Cardiac septum (tissue), 1 donor: ENCODE measurements around the gene E4F1. TPM values are rescaled to one million over a fixed set of nuclear protein-coding genes. Genes with fewer than 3 reads are reported as not detected.
"Not testable (repeated sequence)": the region's sequence is repeated elsewhere in the genome, so short reads cannot be mapped to it uniquely, and the experiment has no call there.

Experiments
- DNase-seq: peaks from one replicate; pipeline ENCODE4 v3.0.0-alpha.2; 2020; ENCODE audit warnings: low spot score
- intact Hi-C: fragments of 100-400 bp; cut with DNase I; formaldehyde crosslinking; loops from one replicate; pipeline ENCODE4 v1.14.0; 2022
- total RNA-seq: library from RNA; stranded (reverse); fragmentation: NEBNext Ultra II Directional; extraction: Animal tissue kit (Norgen Biotek cat#: 25700); gene quantifications from one replicate; pipeline ENCODE4 v1.2.1, GENCODE V29; 2021
- donor health status: DM: no; HTN: no; CAD: no.

The E4F1 gene
- total RNA-seq, 1 donor from 2014 or later, result 13.7 TPM

DNA sequence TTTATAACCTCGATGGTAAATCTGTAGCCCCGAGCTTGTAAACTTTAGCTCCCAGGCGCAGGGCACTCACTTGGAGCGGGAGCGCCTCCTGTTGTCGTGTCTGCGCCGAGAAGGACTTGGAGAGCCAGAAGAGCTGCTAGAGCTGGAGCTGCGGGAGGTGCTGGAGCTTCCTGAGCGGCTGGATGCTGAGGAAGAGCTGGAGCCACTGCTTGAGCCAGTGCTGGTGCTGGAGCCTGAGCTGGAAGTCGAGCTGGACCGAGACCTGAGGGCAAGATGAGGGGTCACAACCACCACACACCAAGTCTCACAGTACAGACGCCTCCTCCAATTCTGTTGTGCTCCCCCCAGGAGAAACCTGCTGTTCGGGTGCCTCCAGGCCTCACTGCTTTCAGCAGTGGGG is 39.6 kb downstream of the E4F1 start:
- DNase-seq, result not testable (repeated sequence)
- intact Hi-C loops, result loop anchor here (10.0 kb wide), 1 partner anchor 252 kb away; the partner anchor contains the start of gene ATP6V0C

DNA sequence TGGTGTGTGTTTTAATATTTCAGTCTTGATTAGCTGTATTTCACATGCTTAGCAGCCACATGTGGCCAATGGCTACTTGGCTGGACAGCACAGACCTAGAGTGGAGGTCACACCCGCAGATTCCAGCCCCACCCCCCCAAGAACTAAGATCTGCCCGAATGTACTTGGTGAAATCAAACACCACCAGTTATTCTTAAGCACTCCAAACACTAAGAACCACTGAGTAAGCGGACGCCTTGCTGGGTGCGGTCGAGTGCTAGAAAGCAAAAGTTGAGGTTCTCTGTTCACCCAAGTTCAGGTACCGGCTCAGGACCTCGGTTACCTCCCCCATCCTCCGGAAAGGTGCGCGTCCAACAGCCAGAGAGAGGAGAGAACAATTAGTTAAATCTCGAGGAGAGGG is 43.5 kb downstream of the E4F1 start:
- DNase-seq, result not testable (repeated sequence)

DNA sequence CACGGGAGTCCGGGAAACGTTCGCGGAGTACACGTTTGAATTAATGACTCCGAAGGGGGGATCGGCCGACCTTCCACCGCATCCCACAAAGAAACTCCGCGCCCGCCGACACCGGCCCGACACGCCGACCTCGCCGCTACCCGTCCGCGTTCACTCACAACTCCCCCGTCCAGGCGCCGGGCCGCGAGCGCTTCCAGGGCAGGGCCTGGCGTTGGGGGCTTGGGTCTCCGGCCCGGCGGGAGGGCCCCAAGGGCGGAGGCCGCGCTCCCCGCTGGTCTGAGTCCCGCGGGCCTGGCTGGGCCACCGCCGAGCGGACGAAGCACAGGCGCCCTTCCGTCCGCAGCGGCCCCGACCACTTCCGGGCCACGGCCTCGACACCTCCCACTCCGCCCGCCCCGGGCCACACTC is 44.1 kb downstream of the E4F1 start:
- not testable (repeated sequence) for DNase-seq
- intact Hi-C loops, result loop anchor here (10.0 kb wide), 1 partner anchor 247 kb away; the partner anchor contains the start of gene ATP6V0C

More for the DNA sequence above, 43.5 kb downstream of the E4F1 start:
- intact Hi-C loops, result loop anchor here (10.0 kb wide), 1 partner anchor 248 kb away; the partner anchor contains the start of gene ATP6V0C

DNA sequence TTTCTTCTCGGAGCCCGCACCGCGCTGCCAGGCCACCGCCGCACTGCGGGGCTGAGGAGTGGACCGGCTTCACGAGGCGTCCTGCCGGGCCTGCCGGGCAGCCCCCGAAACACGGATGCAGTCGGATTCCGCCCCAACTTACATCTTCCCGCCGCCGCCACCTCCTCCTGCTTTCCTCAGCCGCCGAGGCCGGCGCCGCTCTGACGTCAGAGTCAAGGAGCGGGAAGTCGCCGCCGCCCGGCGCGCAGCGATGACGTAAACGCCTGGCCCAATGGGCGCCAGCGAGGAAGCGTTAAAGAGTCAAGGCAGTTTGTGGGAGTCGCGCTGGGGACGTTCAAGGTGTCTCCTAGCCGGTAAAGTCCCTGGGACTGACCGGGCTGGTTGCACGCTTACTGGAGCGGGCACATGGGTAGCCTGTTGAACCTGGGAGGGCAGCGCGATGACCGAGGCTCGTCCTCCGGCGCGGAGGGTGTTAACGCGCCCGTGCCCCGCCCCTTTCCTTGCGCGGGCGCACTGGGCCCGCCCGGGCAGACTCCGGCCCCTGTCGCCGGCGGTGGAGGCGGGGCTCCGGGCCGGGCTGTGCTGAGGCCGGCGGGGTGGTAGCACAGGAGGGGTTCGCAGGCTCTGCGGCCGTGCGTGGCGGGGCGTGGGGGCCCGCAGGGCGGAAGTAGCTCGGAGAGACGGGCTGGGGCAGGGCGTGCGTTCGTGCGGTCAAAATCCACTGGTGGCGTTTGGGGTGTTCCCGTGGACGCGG is 44.7 kb downstream of the E4F1 start, which contains the start of gene RNPS1:
Gene RNPS1, minus strand, starts transcription at position 214 of the 754 bp plus-strand sequence. CDS start 3,483 bp downstream, outside the sequence.
- peak; percentile 96 for DNase-seq
- intact Hi-C loops, result loop anchor here (1.0 to 10.0 kb wide), 2 partner anchors 17 to 247 kb away; partner anchors contain the start of genes ATP6V0C and ECI1

DNA sequence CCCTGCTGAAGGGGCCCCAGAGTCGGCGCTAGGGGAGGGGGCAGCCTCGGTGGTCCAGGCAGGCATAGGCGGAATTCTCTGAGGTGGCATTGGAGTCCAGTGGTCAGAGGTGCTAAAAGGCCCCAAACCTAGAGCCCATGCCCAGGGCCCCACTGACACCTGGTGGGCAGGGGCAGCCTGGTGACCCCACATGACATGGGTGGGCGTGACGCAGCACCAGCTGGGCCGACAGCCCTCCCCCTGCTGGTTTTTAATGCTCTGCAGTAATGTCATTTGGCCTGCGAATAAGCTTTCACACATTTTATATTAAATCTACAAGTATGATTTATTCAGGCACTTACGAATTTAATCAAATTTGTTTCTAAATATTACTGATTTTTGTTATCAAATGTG is 46.7 kb downstream of the E4F1 start:
- intact Hi-C loops, result no loop called here
- no peak for DNase-seq

DNA sequence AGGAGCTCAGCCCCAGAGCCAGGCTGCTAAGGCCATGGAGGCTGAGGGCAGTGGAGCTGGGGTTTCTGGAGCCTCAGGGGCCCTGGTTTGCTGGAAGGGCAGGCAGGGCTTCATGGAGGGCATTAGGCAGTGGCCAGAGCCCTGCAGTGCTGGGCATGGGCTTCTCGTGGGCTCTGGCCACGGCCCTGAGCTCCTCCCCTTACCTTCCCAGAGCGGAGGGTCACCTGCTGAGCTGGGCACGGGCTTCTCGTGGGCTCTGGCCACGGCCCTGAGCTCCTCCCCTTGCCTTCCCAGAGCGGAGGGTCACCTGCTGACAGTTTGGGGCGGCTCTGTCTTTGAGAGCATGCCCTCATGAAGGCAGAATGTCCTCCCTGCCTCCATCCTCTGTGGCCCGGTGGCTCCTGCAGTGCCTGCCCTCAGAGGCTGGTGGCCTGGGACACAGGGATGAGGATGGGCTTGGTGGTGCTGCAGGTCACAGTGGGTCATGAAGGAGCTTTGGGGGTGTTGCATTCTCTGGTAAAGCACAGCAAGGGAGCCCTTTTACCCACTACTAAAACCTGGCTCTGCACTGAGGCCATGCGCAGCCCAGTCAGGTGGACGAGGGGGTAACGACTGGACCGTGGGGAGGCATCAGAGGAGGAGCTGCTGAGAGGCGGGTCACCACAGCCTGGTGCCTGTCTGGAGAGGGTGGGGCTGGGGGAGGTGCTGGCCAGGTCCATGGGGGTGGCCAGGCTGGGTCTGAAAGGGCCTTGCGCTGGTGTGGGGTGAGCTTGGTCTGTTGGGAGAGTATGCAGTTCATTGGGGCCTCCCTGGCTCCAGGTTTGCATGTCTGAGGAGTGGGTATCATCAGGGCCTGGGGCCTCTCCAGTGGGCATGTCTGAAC is 47.4 kb downstream of the E4F1 start:
- intact Hi-C loops, result no loop called here
- DNase-seq, result no peak

DNA sequence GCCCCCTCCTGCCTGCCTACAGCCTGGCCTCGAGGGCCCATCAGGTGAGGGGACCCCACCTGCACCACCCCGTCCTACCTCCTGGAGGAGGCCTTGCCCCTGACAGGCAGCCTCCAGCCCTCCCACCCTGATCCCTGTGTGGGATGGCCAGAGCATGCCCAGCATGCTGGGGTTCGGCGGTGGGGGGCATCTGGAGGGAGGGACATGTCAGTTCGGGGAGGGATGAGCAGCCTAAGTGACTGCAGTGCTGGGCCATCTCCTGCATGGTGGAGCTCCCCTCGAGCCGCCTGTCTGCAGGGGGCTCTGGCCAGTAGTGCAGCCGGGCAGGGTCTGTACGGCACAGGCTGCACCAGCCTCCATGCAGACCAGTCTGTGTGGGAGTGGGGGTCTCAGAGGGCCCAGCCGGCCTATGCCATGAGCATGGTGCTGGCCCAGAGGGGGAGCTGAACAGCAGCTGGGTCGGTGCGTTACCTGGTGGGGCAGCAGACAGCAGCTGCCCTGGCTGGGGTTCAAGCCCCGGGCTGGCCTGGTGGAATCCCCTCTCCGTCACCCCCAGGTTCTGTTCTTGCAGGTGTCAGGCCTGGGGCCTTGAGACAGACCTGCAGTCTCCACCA is 48.6 kb downstream of the E4F1 start:
- no peak for DNase-seq
- intact Hi-C loops, result no loop called here

DNA sequence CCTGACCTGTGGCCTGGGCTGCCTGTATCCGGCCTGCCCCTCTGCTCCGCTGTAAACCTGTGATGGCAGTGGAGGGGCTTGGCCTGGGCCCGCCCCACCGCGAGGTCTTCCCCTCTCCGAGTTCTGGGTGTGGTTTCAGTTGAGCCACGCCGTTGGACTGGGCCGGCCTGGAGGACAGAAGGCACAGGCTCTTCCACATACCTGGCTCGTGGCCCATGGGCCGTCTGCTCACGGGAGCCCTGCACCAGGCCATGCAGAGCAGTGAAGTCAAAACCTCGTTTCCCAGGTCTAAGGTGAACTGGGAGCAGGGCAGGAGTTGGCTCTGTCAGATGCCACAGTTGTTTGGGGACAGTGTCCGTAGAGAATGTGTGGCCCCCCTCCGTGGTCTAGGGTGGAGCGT is 50.1 kb downstream of the E4F1 start:
- intact Hi-C loops, result no loop called here
- no peak for DNase-seq

DNA sequence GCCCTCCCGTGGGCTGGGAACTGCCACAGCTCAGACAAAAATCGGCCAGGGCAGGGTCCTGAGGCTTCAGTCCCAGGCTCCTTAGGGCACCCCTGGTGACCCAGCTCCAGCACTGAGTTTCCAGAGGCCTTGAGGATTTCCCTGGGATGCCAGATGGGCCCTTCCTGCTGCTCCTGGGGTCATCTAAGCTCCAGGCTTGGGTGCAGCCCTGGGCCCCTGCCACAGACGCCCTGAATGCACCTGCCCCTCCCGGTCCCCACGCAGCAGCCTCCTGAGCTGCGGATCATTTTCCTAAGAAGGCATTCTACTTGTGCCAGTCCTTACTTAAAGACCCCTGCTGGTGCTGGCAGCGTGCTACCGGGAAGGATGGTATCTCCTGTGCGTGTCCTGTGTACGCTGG is 50.5 kb downstream of the E4F1 start:
- intact Hi-C loops, result no loop called here
- no peak for DNase-seq

DNA sequence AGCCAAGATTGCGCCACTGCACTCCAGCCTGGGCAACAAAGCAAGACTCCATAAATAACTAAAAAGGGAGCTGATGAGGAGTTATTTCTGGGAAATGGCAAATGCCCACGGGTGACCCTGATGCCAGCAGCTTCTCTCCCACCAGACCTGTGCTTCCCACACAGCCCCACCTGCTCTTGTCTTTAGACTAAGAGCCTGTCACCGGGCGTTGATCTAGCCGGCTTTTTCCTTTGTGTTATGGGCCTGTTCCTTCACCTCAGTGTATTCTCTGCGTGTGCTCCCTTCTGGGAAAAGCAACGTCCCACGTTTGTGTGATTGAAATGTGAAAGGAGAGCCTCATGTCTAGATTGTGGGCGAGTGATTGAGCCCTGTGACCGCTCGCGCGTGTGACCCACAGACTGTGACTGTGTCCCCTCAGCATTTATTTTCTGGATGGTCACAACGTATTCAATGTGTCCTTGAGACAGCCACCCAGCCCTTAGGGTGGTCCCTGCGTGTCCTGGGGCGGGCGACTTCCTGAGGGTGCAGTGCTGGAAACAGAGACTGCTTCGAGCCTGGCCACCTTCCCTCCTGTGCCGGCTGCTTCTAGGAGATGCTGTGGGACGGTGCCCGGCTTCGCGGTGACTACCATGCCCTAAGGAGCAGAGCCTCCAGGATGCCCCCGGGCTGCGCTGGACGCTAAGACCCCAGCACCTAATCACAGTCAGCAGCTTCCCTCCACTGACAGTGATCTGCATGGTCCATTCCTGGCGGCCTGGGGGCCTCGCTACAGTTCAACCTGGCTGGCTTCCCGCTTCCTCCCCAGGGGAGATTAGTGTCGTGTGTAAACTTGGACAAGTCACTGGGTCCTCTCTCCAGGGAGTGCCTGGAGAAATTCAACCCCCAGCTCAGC is 52.3 kb downstream of the E4F1 start:
- DNase-seq, result no peak
- intact Hi-C loops, result no loop called here

DNA sequence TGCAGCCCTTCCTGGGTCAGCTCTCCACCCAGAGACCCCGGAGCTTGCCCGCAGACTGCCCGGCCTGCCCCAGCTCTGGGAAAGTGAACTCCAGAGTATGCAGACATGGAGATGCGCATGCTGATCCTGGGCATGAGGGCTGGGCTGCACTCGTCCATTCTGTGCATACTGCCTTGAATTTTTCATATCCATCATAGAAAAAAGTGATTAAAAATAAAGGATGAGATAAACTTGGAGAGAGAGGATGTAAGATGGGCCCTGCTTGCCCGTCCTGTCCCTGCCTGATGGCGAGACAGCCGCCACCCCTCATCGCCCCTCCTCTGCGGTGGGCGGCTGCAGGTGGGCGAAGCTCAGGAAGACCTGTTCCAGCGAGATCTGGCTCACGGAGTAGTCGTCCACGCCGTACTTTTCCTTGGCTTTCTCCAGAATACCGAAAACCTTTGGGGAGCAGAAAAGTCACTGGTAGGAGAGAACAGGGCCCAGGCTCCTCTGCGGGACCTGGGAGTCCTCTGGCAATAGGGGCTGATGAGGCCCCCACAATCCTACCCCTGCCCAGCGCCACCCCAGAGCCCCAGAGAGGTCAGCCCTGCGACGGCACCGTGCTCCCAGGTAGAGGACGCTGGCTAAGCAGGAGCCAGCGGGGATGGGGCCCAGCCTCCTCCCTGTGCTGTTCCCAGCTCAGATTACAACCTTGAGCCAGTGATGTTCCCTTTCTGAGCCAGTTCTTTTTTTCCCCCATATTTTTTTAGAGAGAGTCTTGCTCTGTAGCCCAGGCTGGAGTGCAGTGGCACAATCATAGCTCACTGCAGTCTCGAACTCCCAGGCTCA is 53.2 kb downstream of the E4F1 start:
- intact Hi-C loops, result no loop called here
- no peak for DNase-seq

DNA sequence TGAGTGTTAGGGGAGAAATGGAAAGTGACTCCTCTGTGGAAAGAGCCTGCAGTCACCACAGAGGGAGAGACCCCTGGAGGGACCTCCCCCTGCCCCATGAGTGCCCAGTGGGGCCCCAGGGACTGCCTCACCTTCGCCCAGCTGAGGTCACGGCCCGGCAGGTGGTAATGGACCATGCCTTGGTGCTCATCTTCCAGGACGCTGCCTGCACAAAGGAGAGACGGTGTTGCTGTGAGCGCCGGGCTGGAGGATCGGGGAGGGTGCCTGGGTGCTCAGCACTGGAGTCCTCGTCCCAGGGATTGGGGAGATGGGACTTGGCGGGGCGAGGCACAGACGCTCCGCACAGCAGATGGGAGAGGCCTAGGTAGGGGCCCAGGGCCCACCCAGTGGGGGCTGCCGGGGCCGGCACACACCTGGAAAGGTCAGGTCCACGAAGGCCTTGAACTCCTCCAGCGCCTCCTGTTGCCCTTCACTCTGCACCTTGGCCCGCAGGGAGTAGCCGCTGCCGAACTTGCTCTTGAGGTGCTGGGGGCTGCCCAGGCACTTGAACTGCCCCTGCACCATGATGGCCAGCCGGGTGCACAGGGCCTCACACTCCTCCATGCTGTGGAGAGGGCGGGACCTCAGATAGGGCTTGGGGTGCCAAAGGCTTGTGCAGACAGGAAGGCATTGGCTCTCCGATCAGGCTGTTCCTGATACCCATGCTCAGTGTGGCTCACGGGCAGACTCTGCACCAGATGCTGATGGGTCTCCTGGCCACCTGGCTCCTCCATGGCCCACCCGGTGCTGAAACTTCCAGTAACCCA is 54.3 kb downstream of the E4F1 start:
- no peak for DNase-seq
- intact Hi-C loops, result no loop called here

DNA sequence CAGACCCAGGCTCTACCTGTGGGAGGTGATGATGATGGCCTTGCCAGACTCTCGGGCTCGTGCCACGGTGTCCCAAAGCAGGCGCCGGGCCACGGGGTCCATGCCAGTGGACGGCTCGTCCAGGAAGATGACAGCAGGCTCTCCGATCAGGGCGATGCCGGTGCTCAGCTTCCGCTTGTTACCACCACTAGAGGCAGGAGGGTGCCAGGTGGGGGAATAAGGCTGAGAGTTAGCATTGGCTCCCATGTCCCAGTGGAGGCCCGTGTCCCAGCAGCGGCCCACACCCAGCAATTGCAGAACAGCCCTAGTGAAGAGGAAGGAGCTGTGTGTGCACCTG is 54.8 kb downstream of the E4F1 start:
- DNase-seq, result no peak
- intact Hi-C loops, result no loop called here

DNA sequence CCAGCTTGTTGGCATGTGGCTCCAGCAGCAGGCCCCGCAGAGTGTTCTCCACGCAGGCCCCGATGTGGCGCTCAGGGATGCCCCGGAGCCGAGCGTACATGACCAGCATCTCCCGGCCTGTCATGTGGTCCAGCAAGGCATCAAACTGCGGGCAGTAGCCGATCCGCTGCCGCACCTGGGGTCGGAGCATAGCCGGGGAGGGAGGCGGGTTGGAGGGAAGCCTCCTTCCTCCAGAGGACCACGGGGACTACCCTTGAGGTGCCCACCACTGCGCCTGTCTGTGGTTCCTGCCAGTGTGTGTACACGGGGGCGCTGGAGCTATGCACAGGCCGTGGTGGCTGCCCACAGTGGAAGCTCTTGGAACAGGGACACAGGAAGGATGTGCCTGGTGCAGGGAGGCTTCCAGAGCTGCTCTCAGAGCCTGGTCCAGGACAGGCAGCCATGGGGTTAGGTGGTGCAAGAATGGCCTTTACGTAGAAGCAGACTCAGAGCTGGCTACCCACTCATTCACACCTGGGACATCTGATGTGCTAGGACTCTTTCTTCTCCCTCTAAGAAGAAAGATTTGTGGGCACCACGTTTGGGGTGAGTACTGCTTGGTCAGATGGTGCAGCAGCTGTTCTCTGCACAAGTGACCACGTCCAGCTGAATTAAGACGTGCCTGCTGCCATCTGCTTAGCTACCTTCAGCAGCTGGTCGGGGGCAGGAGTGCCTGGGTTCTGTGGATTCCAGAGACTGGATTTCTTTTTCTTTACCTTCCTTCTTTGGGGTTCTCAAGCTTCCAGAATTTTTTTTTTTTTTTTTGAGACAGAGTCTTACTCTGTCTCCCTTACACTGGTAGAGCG is 55.8 kb downstream of the E4F1 start:
- no peak for DNase-seq
- intact Hi-C loops, result no loop called here

DNA sequence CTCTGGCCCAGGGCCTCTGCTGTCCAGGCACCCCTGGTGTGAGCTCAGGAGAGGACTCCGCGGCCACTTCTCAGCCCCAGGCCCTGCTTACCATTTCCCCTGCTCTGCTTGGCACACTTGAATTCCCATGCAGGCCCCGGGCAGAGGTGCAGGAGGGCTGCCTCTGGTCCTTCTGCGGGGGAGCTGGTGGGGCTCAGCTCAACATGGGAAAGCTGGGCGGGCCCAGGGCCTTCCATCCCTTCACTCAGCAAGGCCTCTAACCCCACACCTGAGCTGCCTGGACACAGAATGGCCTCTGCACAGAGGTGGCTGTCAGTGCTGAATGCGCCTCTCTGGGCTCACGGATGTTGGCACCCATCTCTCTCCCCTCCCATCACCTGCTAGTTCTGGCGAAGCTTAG is 57.1 kb downstream of the E4F1 start:
- intact Hi-C loops, result no loop called here
- DNase-seq, result no peak

DNA sequence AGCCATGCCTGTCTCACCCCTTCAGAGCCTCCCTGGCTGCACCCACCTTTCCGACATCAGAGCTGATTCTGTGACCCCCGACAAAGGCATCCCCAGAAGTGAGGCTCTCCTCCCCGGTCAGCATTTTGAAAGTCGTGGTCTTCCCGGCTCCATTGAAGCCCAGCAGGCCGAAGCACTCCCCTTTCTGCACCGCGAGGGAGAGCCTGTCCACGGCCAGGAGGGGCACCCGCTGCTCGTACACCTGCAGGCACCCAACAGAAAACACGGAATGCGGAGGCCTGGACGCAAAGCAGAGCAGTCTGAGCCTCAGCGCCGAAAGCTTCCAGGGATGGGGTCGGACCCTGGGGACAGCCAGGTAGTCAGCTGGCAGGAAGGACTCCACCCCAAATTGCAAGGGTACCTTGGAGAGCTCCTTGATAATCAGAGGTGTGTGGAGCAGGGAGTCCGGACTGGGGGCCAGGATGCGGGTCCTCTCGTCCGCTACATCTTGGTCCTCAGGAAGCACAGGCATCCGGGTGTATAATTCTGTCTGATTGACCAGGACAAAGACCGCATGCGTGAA is 57.7 kb downstream of the E4F1 start:
- no peak for DNase-seq
- intact Hi-C loops, result no loop called here
